B cell (primary cell): Measurements from ENCODE around the gene DEXI. TPM values are rescaled to one million over a fixed set of nuclear protein-coding genes. Genes with fewer than 3 reads are reported as not detected.

Experiments
- ATAC-seq: fragments of 200-7000 bp; cut with Tn5 transposase; one replicate; pipeline ENCODE4 v1.10.0; 2021; ENCODE audit warnings: low read depth, mild to moderate bottlenecking, moderate number of reproducible peaks, moderate library complexity
- CTCF ChIA-PET: fragments of 350-600 bp; sonication (Branson Sonifier 250); formaldehyde crosslinking; loops from one replicate; lab custom pipeline; 2021; ENCODE audit warnings: antibody characterized with exemption, inconsistent platforms; lab: Charles Lee
- POLR2A ChIA-PET: fragments of 350-600 bp; sonication (Branson Sonifier 250); formaldehyde crosslinking; loops from one replicate; lab custom pipeline; 2021; ENCODE audit warnings: antibody characterized with exemption; lab: Charles Lee
- DNase-seq: peaks from one replicate; pipeline ENCODE4 v3.0.0; 2013
- H2AFZ ChIP-seq: 2 replicates; pipeline ENCODE4 v1.6.1; 2012; ENCODE audit warnings: mild to moderate bottlenecking, low read depth, low read length; ENCODE audit not compliant: insufficient read depth, poor library complexity, severe bottlenecking
- H3K27ac ChIP-seq, 2 donors: 1 replicate in 1 of 2; 2 replicates in 1 of 2; pipeline ENCODE4 v1.5.1; 2012 to 2013; ENCODE audit warnings: low read length in 2 of 2, mild to moderate bottlenecking in 2 of 2, moderate library complexity in 1 of 2
- H3K27me3 ChIP-seq, 4 experiments: fragments of 200-600 bp in 1 of 4; sonication (generic) in 1 of 4; replicated peaks in 1 of 4; 1 replicate in 2 of 4; 2 replicates in 2 of 4; pipeline versions ENCODE4 v1.6.1 to v1.7.0; 2013 to 2016; ENCODE audit warnings: low read length in 3 of 4, mild to moderate bottlenecking in 2 of 4, mixed read lengths in 1 of 4, moderate library complexity in 1 of 4; ENCODE audit not compliant: insufficient read depth in 4 of 4, control insufficient read depth in 3 of 4; ENCODE audit errors: control extremely low read depth in 1 of 4
- H3K36me3 ChIP-seq, 2 experiments: replicated peaks in 1 of 2; 1 replicate in 1 of 2; 2 replicates in 1 of 2; pipeline versions ENCODE4 v1.6.1 to v1.7.1; 2013; ENCODE audit warnings: low read length in 1 of 2; ENCODE audit not compliant: insufficient read depth in 2 of 2, control insufficient read depth in 1 of 2; ENCODE audit errors: control extremely low read depth in 1 of 2, extremely low read depth in 1 of 2
- H3K4me1 ChIP-seq, 2 donors: fragments of 200-600 bp in 1 of 2; sonication (generic) in 1 of 2; 1 replicate in 1 of 2; 2 replicates in 1 of 2; pipeline versions ENCODE4 v1.5.1 to v1.6.1; 2013 to 2017; ENCODE audit warnings: low read length in 2 of 2; ENCODE audit not compliant: control insufficient read depth in 2 of 2, insufficient read depth in 2 of 2
- H3K4me2 ChIP-seq: replicated peaks from 2 replicates; pipeline ENCODE3; 2012; ENCODE audit warnings: mild to moderate bottlenecking, low read depth, low read length; ENCODE audit not compliant: poor library complexity, severe bottlenecking
- H3K4me3 ChIP-seq, 5 experiments: fragments of 200-600 bp in 1 of 5; sonication (generic) in 1 of 5; 1 replicate in 3 of 5; 2 replicates in 2 of 5; pipeline versions ENCODE4 v1.5.1 to v1.7.0; 2011 to 2016; ENCODE audit warnings: low read length in 4 of 5, mild to moderate bottlenecking in 4 of 5, low read depth in 2 of 5, control low read depth in 1 of 5, moderate library complexity in 1 of 5; ENCODE audit not compliant: insufficient read depth in 1 of 5; ENCODE audit errors: control extremely low read depth in 1 of 5, extremely low read depth in 1 of 5
- H3K79me2 ChIP-seq: fragments of 200-600 bp; sonication (generic); one replicate; pipeline ENCODE4 v1.6.0; 2016; ENCODE audit warnings: low read length; ENCODE audit not compliant: control insufficient read depth, insufficient read depth
- H3K9ac ChIP-seq: fragments of 200-600 bp; sonication (generic); 2 replicates; pipeline ENCODE4 v1.6.1; 2017; ENCODE audit warnings: mild to moderate bottlenecking, low read length, moderate library complexity
- H3K9me3 ChIP-seq, 3 donors: one replicate each; pipeline versions ENCODE4 v1.6.1 to v1.7.1; 2013; ENCODE audit warnings: low read length in 2 of 3; ENCODE audit not compliant: control insufficient read depth in 2 of 3, insufficient read depth in 1 of 3; ENCODE audit errors: control extremely low read depth in 1 of 3
- H4K20me1 ChIP-seq: 2 replicates; pipeline ENCODE4 v1.6.0; 2012; ENCODE audit warnings: mild to moderate bottlenecking, low read length; ENCODE audit not compliant: insufficient read depth, control insufficient read depth, poor library complexity, severe bottlenecking
- H3K27ac Mint-ChIP-seq: one replicate; pipeline ENCODE4 v1.8.0; 2021; ENCODE audit warnings: mixed read lengths
- H3K27me3 Mint-ChIP-seq: one replicate; pipeline ENCODE4 v1.8.0; 2021; ENCODE audit warnings: mixed read lengths
- H3K4me1 Mint-ChIP-seq: one replicate; pipeline ENCODE4 v1.8.0; 2021; ENCODE audit warnings: mixed read lengths
- H3K4me3 Mint-ChIP-seq: one replicate; pipeline ENCODE4 v1.8.0; 2021; ENCODE audit warnings: mixed read lengths
- H3K9me3 Mint-ChIP-seq: one replicate; pipeline ENCODE4 v1.8.0; 2022; ENCODE audit warnings: mixed read lengths; ENCODE audit not compliant: insufficient read depth
- CTCF ChIP-seq: fragments of 200-600 bp; IDR thresholded peaks from one replicate; pipeline ENCODE4 v1.8.0; 2022; ENCODE audit warnings: antibody characterized with exemption, mild to moderate bottlenecking
- EZH2 ChIP-seq: IDR thresholded peaks from 2 replicates; pipeline ENCODE4 v1.6.1; 2012; ENCODE audit warnings: borderline replicate concordance, low read depth, mild to moderate bottlenecking, moderate library complexity, low read length; ENCODE audit not compliant: insufficient read depth, poor library complexity, severe bottlenecking
- WGBS: methylation state at CpG from one replicate; pipeline ENCODE4 v1.1.5; 2013; ENCODE audit warnings: missing lambda C conversion rate; ENCODE audit not compliant: insufficient coverage; 5-methylcytosine and 5-hydroxymethylcytosine counted together
- intact Hi-C: fragments of 100-400 bp; cut with micrococcal nuclease; formaldehyde crosslinking; loops from one replicate; pipeline ENCODE4 v1.10.0; 2022
- polyA plus RNA-seq: library from polyadenylated mRNA; depleted of rRNA; stranded (reverse); fragments of >200 nt; gene quantifications from 2 replicates; pipeline ENCODE4 v1.2.3, GENCODE V29; 2012
- total RNA-seq, 2 donors: library from RNA; stranded (reverse); fragments of 120-200 nt in 1 of 2; gene quantifications; 1 replicate in 1 of 2; 2 replicates in 1 of 2; pipeline versions ENCODE4 v1.2.3 to v1.2.4, GENCODE V29; 2013 to 2022

Gene DEXI
- total and polyA plus RNA-seq, 2 donors (not counting 1 experiment from before 2014, with no cell fraction given): 9.1 to 17.7 TPM

- no peak overlapping the region for H3K4me2 ChIP-seq
- no peak for TF ChIP-seq CTCF
- no peak for TF ChIP-seq EZH2
- Mint-ChIP-seq H3K27me3 (no peaks in the 10 kb centered on the region), H3K4me1 (peaks cover under 1% of the 10 kb centered on the region), H3K27ac (no peak overlapping the region), H3K4me3 (no peak overlapping the region), H3K9me3 (no peaks in the 10 kb centered on the region)
- H3K4me3 ChIP-seq: no peak overlapping the region
- intact Hi-C loops: no loop called here
- peaks cover 15% of the 10 kb centered on the region for H3K79me2 ChIP-seq
- 62% methylated on average over 3 of the region's 4 CpGs for WGBS
- DNase-seq: no peak
- no peaks in the 10 kb centered on the region for H3K27me3 ChIP-seq
- H3K9ac ChIP-seq: no peak overlapping the region
- CTCF ChIA-PET: interaction anchor here (0.5 to 6.5 kb wide), 18 partner anchors 8 to 1086 kb away, joined by 3 to 50 read pairs (median 6); partner anchors contain the start of gene SOCS1
- no peaks in the 10 kb centered on the region for H3K4me1 ChIP-seq
- POLR2A ChIA-PET: no interaction called here
- H3K9me3 ChIP-seq: no peaks in the 10 kb centered on the region
- H4K20me1 ChIP-seq: peaks cover 7% of the 10 kb centered on the region
- no peak for ATAC-seq
- H3K36me3 ChIP-seq: peaks cover 1 to 69% of the 10 kb centered on the region in 2 experiments
- H2AFZ ChIP-seq: no peak overlapping the region
- H3K27ac ChIP-seq: no peak overlapping the region
These were observed 30.0 kb upstream of the DEXI start for GRCh38 chr16:10972108-10972818.

- H3K9me3 Mint-ChIP-seq: no peaks in the 10 kb centered on the region
- DNase-seq: peak; percentile 64
- H3K4me1 ChIP-seq: no peaks in the 10 kb centered on the region
- no peaks in the 10 kb centered on the region for H3K27me3 ChIP-seq
- no peak overlapping the region for H3K4me3 Mint-ChIP-seq
- H3K27ac Mint-ChIP-seq: no peak overlapping the region
- ChIA-PET CTCF (interaction anchor here (0.6 to 6.5 kb wide), 43 partner anchors 9 to 800 kb away, joined by 3 to 50 read pairs (median 4); partner anchors contain the start of genes SOCS1 and TXNDC11), POLR2A (interaction anchor here (0.5 to 1.2 kb wide), 2 partner anchors 185 to 284 kb away, joined by 3 read pairs; no protein-coding TSS in a partner anchor)
- ATAC-seq: peak; percentile 39
- H3K4me3 ChIP-seq: no peak overlapping the region
- peaks cover 6% of the 10 kb centered on the region for H3K4me1 Mint-ChIP-seq
- no peak overlapping the region for H3K4me2 ChIP-seq
- H3K27ac ChIP-seq: no peak overlapping the region
- peaks cover 7% of the 10 kb centered on the region for H4K20me1 ChIP-seq
- intact Hi-C loops: loop anchor here (1.0 kb wide), 2 partner anchors 10 to 385 kb away; no protein-coding TSS in a partner anchor
- peaks cover 15% of the 10 kb centered on the region for H3K79me2 ChIP-seq
- no peaks in the 10 kb centered on the region for H3K27me3 Mint-ChIP-seq
- H3K36me3 ChIP-seq: peaks cover 1 to 70% of the 10 kb centered on the region in 2 experiments
- H3K9me3 ChIP-seq: no peaks in the 10 kb centered on the region
- 100% methylated on average over 2 of the region's 3 CpGs for WGBS
- peak; percentile 89 for TF ChIP-seq CTCF
- TF ChIP-seq EZH2: no peak
- H2AFZ ChIP-seq: no peak overlapping the region
- no peak overlapping the region for H3K9ac ChIP-seq
These were observed 29.3 kb upstream of the DEXI start for GRCh38 chr16:10971560-10971961.
